Choroid plexus epithelial cell (primary cell): ENCODE measurements around the gene S100A16.
A peak's percentile ranks its signal among the peaks of the same experiment; 100 is the strongest.

ENCODE experiments used
- DNase-seq: peaks from one replicate; pipeline ENCODE4 v3.0.0-alpha.2; 2010; ENCODE audit warnings: low read depth
- H3K4me3 ChIP-seq: 2 replicates; pipeline ENCODE4 v1.5.1; 2011; ENCODE audit warnings: low read depth, mild to moderate bottlenecking, control low read depth, low read length, moderate library complexity
- CTCF ChIP-seq: conservative IDR thresholded peaks from 2 replicates; pipeline ENCODE4 v1.5.1; 2011; ENCODE audit warnings: low read depth, mild to moderate bottlenecking, control low read depth, inconsistent platforms, low read length, moderate library complexity

The S100A16 gene

GRCh38 chr1:153612755-153613331 lies at the start of gene S100A16:
TSS of gene S100A16 (minus strand) at chr1:153613137. CDS start at chr1:153608151, 4,986 bp downstream.
- H3K4me3 ChIP-seq: peak within 1 kb of the TSS; percentile 64
- peak; percentile 49 for DNase-seq
- TF ChIP-seq CTCF: no peak

- no peak overlapping the region for H3K4me3 ChIP-seq
- no peak for DNase-seq
These were observed 49.3 kb upstream of the S100A16 start for GRCh38 chr1:153662269-153662668.

GRCh38 chr1:153661111-153661708 lies 48.3 kb upstream of the S100A16 start:
- peak; percentile 9 for DNase-seq
- no peak overlapping the region for H3K4me3 ChIP-seq
- TF ChIP-seq CTCF: no peak

More at GRCh38 chr1:153662269-153662668, 49.3 kb upstream of the S100A16 start:
- TF ChIP-seq CTCF: no peak

- DNase-seq: no peak
- H3K4me3 ChIP-seq: no peak overlapping the region
- no peak for TF ChIP-seq CTCF
These were observed 46.7 kb upstream of the S100A16 start for GRCh38 chr1:153659656-153660055.

- no peak for DNase-seq
- peak overlapping the region; percentile 86 for H3K4me3 ChIP-seq
- no peak for TF ChIP-seq CTCF
These were observed 46.2 kb upstream of the S100A16 start for GRCh38 chr1:153659175-153659534.

- DNase-seq: peak; percentile 92
These were observed 45.6 kb upstream of the S100A16 start, which contains the start of gene SNAPIN for GRCh38 chr1:153658400-153659174. TSS of gene SNAPIN (plus strand) at chr1:153658703. CDS start at chr1:153658744, 41 bp downstream.

More at GRCh38 chr1:153658400-153659174, 45.6 kb upstream of the S100A16 start, which contains the start of gene SNAPIN:
- TF ChIP-seq CTCF: peak; percentile 14
- peak within 1 kb of the TSS; percentile 86 for H3K4me3 ChIP-seq
